CD14-positive monocyte (primary cell): ENCODE measurements around the gene BARD1. TPM values are rescaled to one million over a fixed set of nuclear protein-coding genes. Genes with fewer than 3 reads are reported as not detected.
"Not testable (repeated sequence)": the region's sequence is repeated elsewhere in the genome, so short reads cannot be mapped to it uniquely, and the experiment has no call there.

Experiments
- DNase-seq, 3 donors: peaks; one replicate each; pipeline ENCODE4 v3.0.0-alpha.2; 2011 to 2022
- H2AFZ ChIP-seq: 2 replicates; pipeline ENCODE4 v1.6.0; 2012; ENCODE audit warnings: mild to moderate bottlenecking, low read depth, low read length, inconsistent platforms; ENCODE audit not compliant: insufficient read depth, poor library complexity, severe bottlenecking
- H3K27ac ChIP-seq, 2 donors: 1 replicate in 1 of 2; 2 replicates in 1 of 2; pipeline ENCODE4 v1.5.1; 2012 to 2013; ENCODE audit warnings: low read length in 2 of 2, control low read depth in 1 of 2, inconsistent platforms in 1 of 2, low read depth in 1 of 2, mild to moderate bottlenecking in 1 of 2
- H3K27me3 ChIP-seq, 2 donors: one replicate each; pipeline versions ENCODE4 v1.6.0 to v1.6.1; 2011 to 2013; ENCODE audit warnings: low read length in 2 of 2; ENCODE audit not compliant: control insufficient read depth in 2 of 2, insufficient read depth in 2 of 2
- H3K36me3 ChIP-seq, 2 donors: replicated peaks in 1 of 2; 1 replicate in 1 of 2; 2 replicates in 1 of 2; pipeline versions ENCODE4 v1.5.1 to v1.6.1; 2012 to 2013; ENCODE audit warnings: low read length in 2 of 2, control low read depth in 1 of 2, inconsistent platforms in 1 of 2, mild to moderate bottlenecking in 1 of 2; ENCODE audit not compliant: insufficient read depth in 2 of 2, control insufficient read depth in 1 of 2
- H3K4me1 ChIP-seq, 2 donors: 1 replicate in 1 of 2; 2 replicates in 1 of 2; pipeline versions ENCODE4 v1.5.1 to v1.6.1; 2012 to 2013; ENCODE audit warnings: low read length in 2 of 2, control low read depth in 1 of 2, inconsistent platforms in 1 of 2, mild to moderate bottlenecking in 1 of 2, moderate library complexity in 1 of 2; ENCODE audit not compliant: insufficient read depth in 2 of 2, control insufficient read depth in 1 of 2
- H3K4me2 ChIP-seq: replicated peaks from 2 replicates; pipeline ENCODE3; 2012; ENCODE audit warnings: low read length, moderate library complexity, mild to moderate bottlenecking; ENCODE audit not compliant: poor library complexity, severe bottlenecking; ENCODE audit errors: extremely low read depth
- H3K4me3 ChIP-seq, 3 experiments: fragments of 200-600 bp in 1 of 3; sonication (generic) in 1 of 3; replicated peaks in 1 of 3; 1 replicate in 2 of 3; 2 replicates in 1 of 3; pipeline ENCODE4 v1.5.1; 2011 to 2013; ENCODE audit warnings: low read length in 3 of 3, mild to moderate bottlenecking in 3 of 3, control low read depth in 2 of 3, low read depth in 2 of 3, inconsistent platforms in 1 of 3, moderate library complexity in 1 of 3
- H3K79me2 ChIP-seq: 2 replicates; pipeline ENCODE4 v1.6.0; 2012; ENCODE audit warnings: mild to moderate bottlenecking, control low read depth, inconsistent platforms, low read length, moderate library complexity; ENCODE audit not compliant: insufficient read depth
- H3K9ac ChIP-seq: 2 replicates; pipeline ENCODE4 v1.6.0; 2017; ENCODE audit warnings: low read length, mild to moderate bottlenecking; ENCODE audit not compliant: insufficient read depth, poor library complexity, severe bottlenecking
- H3K9me3 ChIP-seq, 2 donors: replicated peaks in 1 of 2; 1 replicate in 1 of 2; 2 replicates in 1 of 2; pipeline versions ENCODE4 v1.5.1 to v1.6.1; 2012 to 2013; ENCODE audit warnings: low read length in 2 of 2, control low read depth in 1 of 2; ENCODE audit not compliant: control insufficient read depth in 1 of 2, insufficient read depth in 1 of 2
- H4K20me1 ChIP-seq: 2 replicates; pipeline ENCODE4 v1.6.0; 2012; ENCODE audit warnings: mild to moderate bottlenecking, low read length, control low read depth, moderate library complexity; ENCODE audit not compliant: insufficient read depth
- H3K27ac Mint-ChIP-seq, 7 donors: one replicate each; pipeline ENCODE4 v1.8.0; 2020; ENCODE audit warnings: mild to moderate bottlenecking in 7 of 7, mixed read lengths in 7 of 7, moderate library complexity in 6 of 7, inconsistent platforms in 2 of 7
- H3K27me3 Mint-ChIP-seq, 3 donors: one replicate each; pipeline ENCODE4 v1.8.0; 2021 to 2022; ENCODE audit warnings: low read depth in 3 of 3, mild to moderate bottlenecking in 3 of 3, mixed read lengths in 3 of 3, moderate library complexity in 3 of 3, inconsistent platforms in 1 of 3
- H3K36me3 Mint-ChIP-seq, 2 donors: one replicate each; pipeline ENCODE4 v1.8.0; 2020; ENCODE audit warnings: mixed read lengths in 2 of 2, inconsistent platforms in 1 of 2, mild to moderate bottlenecking in 1 of 2
- H3K4me1 Mint-ChIP-seq: one replicate; pipeline ENCODE4 v1.8.0; 2020; ENCODE audit warnings: mild to moderate bottlenecking, mixed read lengths
- H3K4me3 Mint-ChIP-seq, 2 donors: one replicate each; pipeline ENCODE4 v1.8.0; 2020; ENCODE audit warnings: mild to moderate bottlenecking in 2 of 2, mixed read lengths in 2 of 2, moderate library complexity in 1 of 2
- H3K9me3 Mint-ChIP-seq, 7 donors: one replicate each; pipeline ENCODE4 v1.8.0; 2020 to 2022; ENCODE audit warnings: mixed read lengths in 7 of 7, mild to moderate bottlenecking in 6 of 7, moderate library complexity in 6 of 7, inconsistent platforms in 2 of 7
- CTCF ChIP-seq: fragments of 200-600 bp; IDR thresholded peaks from one replicate; pipeline ENCODE4 v1.8.0; 2022; ENCODE audit warnings: antibody characterized with exemption, mild to moderate bottlenecking
- WGBS: methylation state at CpG from one replicate; pipeline ENCODE4 v1.1.5; 2013; ENCODE audit warnings: missing lambda C conversion rate; ENCODE audit not compliant: insufficient coverage; 5-methylcytosine and 5-hydroxymethylcytosine counted together
- intact Hi-C, 2 donors: fragments of 100-400 bp; cut with micrococcal nuclease; formaldehyde crosslinking; loops; one replicate each; pipeline versions ENCODE4 v1.15.0 to v1.15.1; 2023
- polyA plus RNA-seq, 3 donors: library from polyadenylated mRNA; depleted of rRNA in 1 of 3; unstranded in 2 of 3; stranded (reverse) in 1 of 3; fragments of 300-500 nt in 2 of 3; fragments of >200 nt in 1 of 3; fragmentation: Illumina TruSeq in 2 of 3; gene quantifications; 1 replicate in 2 of 3; 2 replicates in 1 of 3; pipeline ENCODE4 v1.2.3, GENCODE V29; 2012 to 2021

Gene BARD1
- polyA plus RNA-seq, 3 donors, result 2.4 to 3.3 (median 2.5) TPM

GRCh38 chr2:214696681-214697080, 112.8 kb downstream of the BARD1 start:
- Histone ChIP-seq H4K20me1 (no peaks in the 10 kb centered on the region), H3K36me3 (no peaks in the 10 kb centered on the region), H3K9ac (no peak overlapping the region), H3K9me3 (peaks cover 0 to 5% of the 10 kb centered on the region in 2 donors), H2AFZ (no peak overlapping the region), H3K4me3 (no peak overlapping the region), H3K4me1 (no peaks in the 10 kb centered on the region), H3K4me2 (no peak overlapping the region), H3K79me2 (no peaks in the 10 kb centered on the region), H3K27me3 (no peaks in the 10 kb centered on the region), H3K27ac (no peak overlapping the region)
- H3K36me3 Mint-ChIP-seq, result no peaks in the 10 kb centered on the region
- no peak overlapping the region for H3K4me3 Mint-ChIP-seq
- no peak for TF ChIP-seq CTCF
- no peaks in the 10 kb centered on the region for H3K27me3 Mint-ChIP-seq
- intact Hi-C loops, result no loop called here
- DNase-seq, result no peak
- peaks cover 4 to 25% (median 12%) of the 10 kb centered on the region in 7 donors for H3K9me3 Mint-ChIP-seq
- no peak overlapping the region for H3K27ac Mint-ChIP-seq
- H3K4me1 Mint-ChIP-seq, result no peaks in the 10 kb centered on the region

- peaks cover 0 to 5% of the 10 kb centered on the region in 2 donors for H3K9me3 ChIP-seq
- no peaks in the 10 kb centered on the region for H3K27me3 ChIP-seq
- intact Hi-C loops, result no loop called here
- Mint-ChIP-seq H3K36me3 (no peaks in the 10 kb centered on the region), H3K4me3 (no peak overlapping the region), H3K4me1 (no peaks in the 10 kb centered on the region), H3K9me3 (peaks cover 3 to 21% (median 9%) of the 10 kb centered on the region in 7 donors), H3K27ac (no peak overlapping the region), H3K27me3 (no peaks in the 10 kb centered on the region)
- WGBS, result no CpG with 5 or more reads among the region's 1 CpG
- H3K4me3 ChIP-seq, result no peak overlapping the region
- no peak for TF ChIP-seq CTCF
- no peaks in the 10 kb centered on the region for H3K79me2 ChIP-seq
- H4K20me1 ChIP-seq, result no peaks in the 10 kb centered on the region
- no peak overlapping the region for H2AFZ ChIP-seq
- no peak overlapping the region for H3K9ac ChIP-seq
- H3K27ac ChIP-seq, result no peak overlapping the region
- H3K4me1 ChIP-seq, result no peaks in the 10 kb centered on the region
- no peak for DNase-seq
- no peak overlapping the region for H3K4me2 ChIP-seq
- no peaks in the 10 kb centered on the region for H3K36me3 ChIP-seq
These were observed 113.7 kb downstream of the BARD1 start for GRCh38 chr2:214695789-214696188.

- Mint-ChIP-seq H3K4me3 (peak overlapping the region; percentile 78 to 90), H3K4me1 (peaks cover 19% of the 10 kb centered on the region)
- H3K27ac ChIP-seq, H3K36me3 ChIP-seq, H3K79me2 ChIP-seq, H4K20me1 ChIP-seq, H2AFZ ChIP-seq, H3K4me1 ChIP-seq, intact Hi-C loops, H3K27me3 ChIP-seq, DNase-seq, H3K27me3 Mint-ChIP-seq, H3K36me3 Mint-ChIP-seq, H3K9me3 Mint-ChIP-seq, H3K9me3 ChIP-seq, H3K9ac ChIP-seq, H3K27ac Mint-ChIP-seq: not testable (repeated sequence)
- WGBS, result no CpG with 5 or more reads among the region's 12 CpGs
- H3K4me3 ChIP-seq, result peak overlapping the region in 2 of 3 experiments; percentile 18 to 21
- H3K4me2 ChIP-seq, result peak overlapping the region; percentile 11
These were observed 125.9 kb downstream of the BARD1 start for GRCh38 chr2:214683557-214683956.
